BE2C (cell line): ENCODE data around the gene HMX1.

Source experiments
- DNase-seq: peaks from one replicate; pipeline ENCODE4 v3.0.0-alpha.2; 2020
- H3K27me3 ChIP-seq: fragments of 250-450 bp; sonication (Bioruptor Pico); 2 replicates; pipeline ENCODE4 v1.5.1; 2020; ENCODE audit warnings: mild to moderate bottlenecking
- H3K36me3 ChIP-seq: fragments of 250-450 bp; sonication (Bioruptor Pico); 2 replicates; pipeline ENCODE4 v1.5.1; 2020; ENCODE audit warnings: mild to moderate bottlenecking
- H3K4me1 ChIP-seq: fragments of 250-450 bp; sonication (Bioruptor Pico); 2 replicates; pipeline ENCODE4 v1.5.1; 2020
- H3K4me3 ChIP-seq: 2 replicates; pipeline ENCODE4 v1.5.1; 2011; ENCODE audit warnings: low read depth, low read length
- H3K9me3 ChIP-seq: fragments of 250-450 bp; sonication (Bioruptor Pico); 2 replicates; pipeline ENCODE4 v1.5.1; 2020
- TF ChIP-seq, protein P1 (sequence below): IDR thresholded peaks from 2 replicates; pipeline ENCODE4 v1.5.1; 2012; ENCODE audit warnings: mild to moderate bottlenecking, low read depth, low read length

The HMX1 gene

DNA sequence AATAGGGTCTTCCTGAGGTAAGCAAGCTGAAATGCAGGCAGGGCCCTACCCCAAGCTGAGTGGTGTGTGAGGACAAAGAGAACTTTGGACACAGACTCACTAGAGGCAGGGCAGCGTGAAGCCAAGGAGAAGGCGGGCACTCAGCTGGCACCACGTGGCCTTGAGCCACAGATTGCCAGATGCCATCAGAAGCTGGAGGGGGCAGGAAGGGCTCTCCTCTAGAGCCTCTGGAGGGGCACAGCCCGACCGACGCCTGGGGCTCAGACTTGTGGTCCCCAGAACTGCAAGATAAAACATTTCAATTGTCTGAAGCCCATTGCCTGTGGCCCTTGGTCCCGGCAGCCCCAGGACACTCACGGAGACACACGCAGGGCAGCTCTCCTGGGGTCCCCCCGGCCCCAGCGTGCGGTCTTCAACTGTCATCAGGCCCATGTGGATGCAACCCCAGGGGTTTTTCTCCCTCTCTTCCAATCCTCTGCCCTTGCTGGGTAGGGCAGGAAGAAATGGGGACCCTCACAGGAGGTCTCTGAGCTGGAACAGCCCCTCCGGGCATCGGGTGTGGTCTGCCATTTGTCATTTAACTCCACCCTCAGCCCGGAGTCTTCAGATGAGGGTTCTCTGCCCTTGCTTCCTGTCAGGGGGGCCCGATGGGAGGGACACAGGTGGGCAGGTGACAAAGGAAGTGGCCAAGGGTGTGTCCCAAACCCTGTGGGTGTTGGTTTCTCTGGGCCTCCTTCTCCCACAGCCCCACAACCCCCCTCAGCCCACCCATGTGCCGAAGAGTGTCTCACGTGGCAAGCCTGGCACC is 22.2 kb downstream of the HMX1 start:
- Histone ChIP-seq H3K4me3 (no peak overlapping the region), H3K36me3 (no peaks in the 10 kb centered on the region; the same call in 1 of the 2 replicates), H3K4me1 (peaks cover 4% of the 10 kb centered on the region), H3K27me3 (no peaks in the 10 kb centered on the region), H3K9me3 (no peaks in the 10 kb centered on the region)
- DNase-seq: no peak
- TF ChIP-seq, protein P1, sequence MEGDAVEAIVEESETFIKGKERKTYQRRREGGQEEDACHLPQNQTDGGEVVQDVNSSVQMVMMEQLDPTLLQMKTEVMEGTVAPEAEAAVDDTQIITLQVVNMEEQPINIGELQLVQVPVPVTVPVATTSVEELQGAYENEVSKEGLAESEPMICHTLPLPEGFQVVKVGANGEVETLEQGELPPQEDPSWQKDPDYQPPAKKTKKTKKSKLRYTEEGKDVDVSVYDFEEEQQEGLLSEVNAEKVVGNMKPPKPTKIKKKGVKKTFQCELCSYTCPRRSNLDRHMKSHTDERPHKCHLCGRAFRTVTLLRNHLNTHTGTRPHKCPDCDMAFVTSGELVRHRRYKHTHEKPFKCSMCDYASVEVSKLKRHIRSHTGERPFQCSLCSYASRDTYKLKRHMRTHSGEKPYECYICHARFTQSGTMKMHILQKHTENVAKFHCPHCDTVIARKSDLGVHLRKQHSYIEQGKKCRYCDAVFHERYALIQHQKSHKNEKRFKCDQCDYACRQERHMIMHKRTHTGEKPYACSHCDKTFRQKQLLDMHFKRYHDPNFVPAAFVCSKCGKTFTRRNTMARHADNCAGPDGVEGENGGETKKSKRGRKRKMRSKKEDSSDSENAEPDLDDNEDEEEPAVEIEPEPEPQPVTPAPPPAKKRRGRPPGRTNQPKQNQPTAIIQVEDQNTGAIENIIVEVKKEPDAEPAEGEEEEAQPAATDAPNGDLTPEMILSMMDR: no peak

DNA sequence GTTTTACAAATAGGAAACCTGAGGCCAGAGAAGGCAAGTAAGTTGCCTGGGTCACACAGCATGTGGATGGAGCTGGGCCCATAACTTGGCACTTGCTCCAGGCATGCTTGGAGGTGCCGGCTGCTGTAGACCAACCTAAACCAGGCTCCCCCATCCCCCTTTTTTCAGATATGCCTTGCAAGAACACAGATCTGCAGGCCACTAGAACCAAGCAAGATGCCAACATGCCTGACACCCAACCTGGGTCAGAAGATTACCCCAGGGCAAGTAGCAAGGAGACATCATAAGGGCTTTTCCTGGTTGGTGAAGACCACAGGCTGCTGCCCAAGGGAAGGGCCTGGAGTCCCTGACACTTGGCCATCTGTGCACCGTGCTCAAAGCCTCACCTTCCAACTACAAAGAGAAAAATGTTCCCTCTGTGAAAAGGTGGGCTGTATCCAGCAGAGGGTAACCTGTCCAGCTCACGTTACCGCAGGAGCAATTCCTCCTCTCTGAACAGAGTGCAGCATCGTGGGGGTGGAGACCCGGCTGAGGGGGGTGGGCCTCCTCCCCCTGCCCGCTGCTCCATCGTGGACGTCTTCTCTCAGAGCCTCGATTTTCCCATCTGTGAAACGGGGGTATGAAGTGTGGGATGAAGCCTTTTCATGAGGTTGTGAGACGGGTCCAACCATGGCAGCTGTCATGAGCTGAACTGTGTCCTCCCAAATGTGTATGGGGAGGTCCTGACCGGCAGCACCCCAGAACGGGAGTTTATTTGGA is 23.0 kb downstream of the HMX1 start:
- H3K9me3 ChIP-seq: no peaks in the 10 kb centered on the region

DNA sequence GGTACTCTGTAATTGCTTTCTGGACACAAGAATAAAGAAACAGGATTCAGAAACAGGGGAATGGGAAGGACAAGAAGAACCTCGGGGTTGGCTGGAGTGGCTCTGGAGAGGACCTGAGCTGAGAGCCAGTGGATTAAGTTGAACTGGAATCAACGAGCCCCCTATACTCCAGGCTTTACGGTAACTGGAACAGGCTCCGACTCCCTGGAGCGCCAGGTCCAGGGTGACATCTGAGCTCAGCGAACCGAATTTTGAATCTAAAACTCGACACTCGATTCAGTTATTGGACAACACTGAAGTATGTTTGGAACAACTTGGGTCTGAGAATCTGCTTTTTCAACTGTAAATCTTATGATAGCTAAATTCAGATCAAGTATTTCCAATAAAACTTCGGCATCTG is 23.9 kb downstream of the HMX1 start:
- Histone ChIP-seq H3K4me3 (no peak overlapping the region), H3K36me3 (no peaks in the 10 kb centered on the region; the same call in 1 of the 2 replicates), H3K4me1 (peaks cover 4% of the 10 kb centered on the region; the same call in 1 of the 2 replicates), H3K9me3 (no peaks in the 10 kb centered on the region), H3K27me3 (no peaks in the 10 kb centered on the region)
- DNase-seq: no peak
- TF ChIP-seq, protein P1: no peak

More for the DNA sequence above, 23.0 kb downstream of the HMX1 start:
- Histone ChIP-seq H3K27me3 (no peaks in the 10 kb centered on the region), H3K4me1 (peaks cover 4% of the 10 kb centered on the region; the same call in 1 of the 2 replicates), H3K4me3 (no peak overlapping the region), H3K36me3 (no peaks in the 10 kb centered on the region; the same call in 1 of the 2 replicates)
- no peak for DNase-seq
- TF ChIP-seq, protein P1: no peak

DNA sequence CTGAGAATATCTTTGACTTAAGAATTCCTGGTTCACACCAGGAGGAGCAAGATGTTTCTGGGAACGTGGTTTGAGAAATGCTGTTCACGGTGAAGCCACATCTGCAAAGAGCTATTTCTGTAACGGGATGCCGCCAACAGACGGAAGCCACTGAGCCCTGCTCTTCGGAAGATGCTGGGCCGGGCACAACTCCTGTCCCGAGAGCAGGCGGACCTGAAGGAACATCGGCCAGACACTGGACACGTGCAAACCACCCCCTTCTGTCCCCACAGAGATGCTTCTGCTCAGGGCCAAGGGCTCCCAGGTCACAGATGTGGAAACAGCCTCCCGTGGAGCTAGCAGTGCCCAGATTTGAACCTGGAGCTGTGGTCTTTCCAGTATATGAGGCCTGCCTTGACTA is 24.3 kb downstream of the HMX1 start:
- no peaks in the 10 kb centered on the region; the same call in 1 of the 2 replicates for H3K36me3 ChIP-seq
- H3K9me3 ChIP-seq: no peaks in the 10 kb centered on the region
- H3K4me1 ChIP-seq: peaks cover 4% of the 10 kb centered on the region; the same call in 1 of the 2 replicates
- H3K27me3 ChIP-seq: no peaks in the 10 kb centered on the region
- TF ChIP-seq, protein P1: no peak
- no peak for DNase-seq
- no peak overlapping the region for H3K4me3 ChIP-seq

DNA sequence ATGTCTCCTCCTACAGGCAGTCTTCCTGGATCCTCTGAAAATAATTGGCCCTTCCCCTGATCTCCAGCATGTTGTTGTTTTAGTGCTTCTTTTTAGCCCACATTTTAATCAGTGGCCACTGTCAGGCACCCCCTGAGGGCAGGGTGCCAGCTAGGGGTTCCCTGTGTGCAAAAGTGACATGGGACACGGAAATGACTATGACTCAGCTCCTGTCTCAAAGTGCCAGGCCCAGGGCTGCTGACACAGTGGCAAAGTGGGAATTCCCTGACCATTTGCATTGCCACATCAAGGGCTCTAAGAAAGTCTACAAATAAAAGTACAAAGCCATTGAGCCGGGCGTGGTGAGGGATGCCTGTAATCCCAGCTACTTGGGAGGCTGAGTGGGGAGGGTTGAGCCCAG is 24.8 kb downstream of the HMX1 start:
- Histone ChIP-seq H3K4me1 (peaks cover 4% of the 10 kb centered on the region; the same call in 1 of the 2 replicates), H3K4me3 (no peak overlapping the region), H3K36me3 (no peaks in the 10 kb centered on the region; the same call in 1 of the 2 replicates), H3K9me3 (no peaks in the 10 kb centered on the region), H3K27me3 (no peaks in the 10 kb centered on the region)
- no peak for DNase-seq
- TF ChIP-seq, protein P1: no peak
